Activated gamma-delta T cell (primary cell): ENCODE data around the gene TRAPPC5.

Source experiments
- DNase-seq: peaks from one replicate; lab custom pipeline; 2025; lab: John Stamatoyannopoulos, UW

The TRAPPC5 gene

DNA sequence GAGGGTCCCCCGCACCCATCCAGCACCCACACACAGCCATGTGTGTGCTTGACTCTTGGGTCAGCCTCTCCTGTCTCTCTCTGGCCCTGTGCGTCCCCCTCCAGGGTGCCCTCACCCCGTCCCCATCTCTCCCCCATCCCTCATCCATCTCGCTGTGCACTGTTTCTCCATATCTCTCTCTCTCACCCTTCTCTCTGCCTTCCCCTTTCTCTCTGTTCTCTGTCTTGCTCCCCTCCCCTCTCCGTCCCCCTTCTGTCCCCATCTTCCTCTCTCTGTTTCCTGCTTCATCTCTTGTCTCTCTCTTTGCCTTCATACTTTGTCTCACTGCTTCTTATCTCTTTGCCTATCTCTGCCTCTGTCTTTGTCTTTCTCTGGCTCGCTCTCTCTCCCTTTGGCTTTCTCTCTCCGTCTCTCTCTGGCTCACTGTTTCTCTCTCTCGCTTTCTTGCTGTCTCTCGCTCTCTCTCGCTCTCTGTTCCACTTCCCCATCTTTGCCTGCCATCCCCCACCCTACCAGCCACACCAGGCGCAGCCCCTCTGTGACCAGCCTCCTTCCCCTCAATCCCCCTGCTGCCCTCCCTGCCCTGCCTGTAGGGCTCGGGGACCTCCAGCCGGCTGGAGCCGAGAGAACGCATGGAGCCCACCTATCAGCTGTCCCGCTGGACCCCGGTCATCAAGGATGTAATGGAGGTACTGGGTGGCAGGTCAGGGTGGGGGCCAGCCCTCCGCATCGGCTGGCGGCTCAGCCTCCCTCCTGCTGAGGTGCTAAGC is 34.8 kb upstream of the TRAPPC5 start:
- no peak for DNase-seq

- no peak for DNase-seq
Measured at GRCh38 chr19:7646426-7646700, 34.3 kb upstream of the TRAPPC5 start.

GRCh38 chr19:7647156-7647555 is 33.5 kb upstream of the TRAPPC5 start:
- no peak for DNase-seq

DNA sequence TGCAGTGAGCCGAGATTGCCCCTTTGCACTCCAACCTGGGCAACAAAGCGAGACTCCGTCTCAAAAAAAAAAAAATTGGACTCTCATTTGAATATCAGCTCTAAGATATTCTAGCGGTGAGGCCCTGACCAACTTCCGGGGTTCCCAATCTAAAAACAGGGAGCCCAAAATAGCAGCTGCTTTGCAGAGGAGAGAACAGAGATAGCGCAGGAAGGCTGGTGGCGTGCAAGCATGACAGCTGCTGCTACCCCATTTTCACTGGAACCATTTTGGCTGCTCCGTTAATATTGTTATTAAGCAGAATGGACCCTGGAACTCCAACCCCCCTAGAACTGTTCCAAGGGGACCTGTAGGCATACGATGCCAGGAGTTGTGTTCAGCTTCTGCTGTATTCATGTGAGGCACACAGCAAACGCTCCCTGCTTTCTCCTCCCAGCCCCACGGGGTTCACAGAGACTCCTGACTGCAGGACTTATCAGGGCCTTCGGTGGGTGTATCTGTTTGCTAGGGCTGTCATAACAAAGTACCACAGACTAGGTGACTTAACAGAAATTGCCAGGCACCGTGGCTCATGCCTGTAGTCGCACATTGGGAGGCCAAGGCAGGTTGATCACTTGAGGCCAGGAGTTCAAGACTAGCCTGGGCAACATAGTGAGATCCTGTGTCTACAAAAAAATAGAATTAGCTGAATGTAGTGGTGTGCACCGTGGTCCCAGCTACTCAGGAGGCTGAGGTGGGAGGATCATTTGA is 32.2 kb upstream of the TRAPPC5 start:
- no peak for DNase-seq

- DNase-seq = no peak
Measured at GRCh38 chr19:7650148-7650547, 30.5 kb upstream of the TRAPPC5 start.

DNA sequence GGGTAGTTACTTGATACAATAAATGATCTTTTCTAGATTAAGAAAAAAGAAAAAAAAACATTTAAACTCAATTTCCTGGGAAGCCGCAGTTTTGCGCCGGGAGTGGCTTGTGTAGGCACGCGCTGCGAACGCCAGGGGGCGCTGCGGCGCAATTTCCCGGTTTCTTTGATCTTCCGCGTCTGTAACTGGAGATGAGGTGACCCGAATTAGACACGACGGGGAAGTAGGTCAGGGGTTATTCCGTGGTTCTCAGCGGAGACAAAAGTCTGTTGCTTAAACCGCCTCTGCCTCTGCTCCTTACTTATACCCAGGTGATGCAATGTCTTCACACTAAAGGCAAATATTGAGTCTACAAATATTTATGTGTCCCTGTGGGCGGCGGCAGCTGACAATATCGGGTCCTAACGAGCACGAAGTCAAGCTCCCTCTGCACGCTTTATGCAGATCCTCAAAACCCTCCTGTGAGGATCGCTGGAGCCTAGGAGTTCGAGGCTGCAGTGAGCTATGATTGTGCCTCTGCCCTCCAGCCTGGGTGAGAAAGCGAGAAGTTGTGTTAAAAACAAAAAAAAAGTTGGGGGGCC is 28.5 kb upstream of the TRAPPC5 start:
- peak; percentile 74 for DNase-seq

- DNase-seq = no peak
Measured at GRCh38 chr19:7654401-7654800, 26.2 kb upstream of the TRAPPC5 start.

GRCh38 chr19:7655581-7655980 is 25.1 kb upstream of the TRAPPC5 start:
- no peak for DNase-seq

DNA sequence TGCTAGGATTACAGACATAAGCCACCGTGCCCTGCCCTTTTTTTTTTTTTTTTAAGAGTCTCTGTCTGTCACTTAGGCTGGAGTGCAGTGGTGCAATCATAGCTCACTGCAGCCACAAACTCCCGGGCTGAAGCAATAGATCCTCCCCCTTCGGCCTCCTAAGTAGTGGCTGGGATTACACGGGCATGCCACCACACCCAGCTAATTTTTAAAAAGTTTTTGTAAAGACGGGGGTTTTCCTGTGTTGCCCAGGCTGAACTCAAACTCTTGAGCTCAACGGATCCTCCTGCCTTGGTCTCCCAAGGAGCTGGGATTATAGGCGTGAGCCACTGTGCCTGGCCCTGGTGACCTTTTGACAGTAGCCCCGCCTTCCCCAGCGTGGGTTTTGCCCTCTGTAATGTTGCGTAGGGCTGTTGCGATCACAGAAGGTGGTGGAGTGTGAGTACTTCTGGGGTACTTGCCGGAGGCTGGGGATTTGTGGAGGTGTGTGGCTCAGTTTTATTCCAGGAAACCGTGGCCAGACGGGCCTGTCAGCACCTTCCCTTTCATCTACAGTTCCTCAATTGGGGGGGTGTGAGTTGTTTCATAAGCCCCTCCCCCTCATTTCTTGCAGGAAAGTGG is 23.4 kb upstream of the TRAPPC5 start:
- DNase-seq = no peak

GRCh38 chr19:7658219-7658686 is 22.4 kb upstream of the TRAPPC5 start:
- DNase-seq = no peak

DNA sequence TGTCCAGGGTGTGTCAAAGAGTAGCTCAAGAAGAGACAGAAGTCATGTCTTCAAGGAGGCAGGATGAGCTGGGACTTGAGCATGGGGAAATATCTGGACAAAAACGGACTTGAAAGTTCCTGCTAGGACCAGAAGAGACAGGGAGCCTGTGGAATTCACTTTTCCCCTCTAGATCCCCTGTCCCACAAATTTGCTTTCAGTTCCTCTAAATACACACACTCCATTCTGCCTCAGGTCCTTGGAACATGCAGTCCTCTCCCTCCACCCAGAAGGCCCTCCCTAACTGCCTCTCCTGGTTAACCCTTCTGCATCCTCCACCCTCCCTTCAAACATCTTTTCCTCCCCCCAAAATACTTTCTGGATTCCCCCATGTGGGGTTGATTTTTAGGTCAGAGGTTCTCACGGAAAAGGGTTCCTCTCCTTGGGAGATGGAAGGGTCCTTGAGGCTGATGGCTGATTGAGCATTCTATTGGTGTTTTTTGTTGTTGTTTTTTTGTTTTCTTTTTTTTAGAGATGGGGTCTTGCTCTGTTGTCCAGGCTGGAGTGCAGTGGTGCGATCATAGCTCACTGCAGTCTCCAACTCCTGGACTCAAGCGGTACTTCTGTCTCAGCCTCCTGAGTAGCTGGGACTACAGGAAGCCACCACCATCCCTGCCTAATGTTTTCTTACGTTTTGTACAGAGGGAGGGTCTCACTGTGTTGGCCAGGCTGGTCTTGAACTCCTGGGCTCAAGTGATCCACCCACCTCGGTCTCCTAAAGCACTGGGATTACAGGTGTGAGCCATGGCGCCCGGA is 18.7 kb upstream of the TRAPPC5 start:
- DNase-seq = no peak

DNA sequence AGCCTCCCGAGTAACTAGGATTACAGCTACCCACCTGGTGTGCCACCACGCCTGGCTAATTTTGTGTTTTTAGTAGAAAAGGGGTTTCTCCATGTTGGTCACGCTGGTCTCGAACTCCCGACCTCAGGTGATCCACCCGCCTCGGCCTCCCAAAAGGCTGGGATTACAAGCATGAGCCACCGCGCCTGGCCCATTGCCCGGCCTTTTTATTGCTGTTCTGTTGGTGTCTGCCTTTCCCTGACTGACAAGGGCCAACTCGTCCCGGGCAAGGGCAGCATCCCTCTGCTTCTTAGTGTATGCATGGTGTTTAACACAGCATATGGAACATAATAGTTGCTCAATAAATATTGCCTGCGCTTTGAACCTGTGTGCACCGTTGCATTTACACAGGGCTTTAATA is 18.0 kb upstream of the TRAPPC5 start:
- DNase-seq = no peak

- DNase-seq = no peak
Measured at GRCh38 chr19:7663706-7664105, 16.9 kb upstream of the TRAPPC5 start.

- DNase-seq = no peak
Measured at GRCh38 chr19:7665076-7665475, 15.6 kb upstream of the TRAPPC5 start.

- no peak for DNase-seq
Measured at GRCh38 chr19:7668842-7669241, 11.8 kb upstream of the TRAPPC5 start, which contains the start of gene RETN. Gene RETN (plus strand): TSS chr19:7669049. CDS start chr19:7669327, 278 bp downstream.

DNA sequence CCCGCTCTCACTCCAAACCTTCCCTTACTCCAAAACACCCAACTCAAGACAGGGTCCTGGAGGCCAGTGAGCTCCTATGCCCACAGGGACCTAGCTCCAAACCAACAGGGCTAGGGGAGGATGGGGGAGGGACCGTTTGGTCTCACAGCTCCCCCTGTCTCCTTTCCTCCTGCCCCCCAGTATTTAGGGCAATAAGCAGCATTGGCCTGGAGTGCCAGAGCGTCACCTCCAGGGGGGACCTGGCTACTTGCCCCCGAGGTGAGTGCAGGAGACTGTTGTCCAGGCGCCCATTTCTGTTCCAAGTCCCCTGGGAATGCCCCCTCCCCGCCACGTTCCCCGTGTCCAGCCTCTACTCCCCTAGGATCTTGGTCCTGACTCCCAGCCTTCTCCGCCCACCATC is 11.0 kb upstream of the TRAPPC5 start:
- no peak for DNase-seq

GRCh38 chr19:7670150-7670783 is 10.4 kb upstream of the TRAPPC5 start:
- no peak for DNase-seq

- DNase-seq = no peak
Measured at GRCh38 chr19:7670790-7671189, 9.8 kb upstream of the TRAPPC5 start.

- no peak for DNase-seq
Measured at GRCh38 chr19:7672522-7672921, 8.1 kb upstream of the TRAPPC5 start.

DNA sequence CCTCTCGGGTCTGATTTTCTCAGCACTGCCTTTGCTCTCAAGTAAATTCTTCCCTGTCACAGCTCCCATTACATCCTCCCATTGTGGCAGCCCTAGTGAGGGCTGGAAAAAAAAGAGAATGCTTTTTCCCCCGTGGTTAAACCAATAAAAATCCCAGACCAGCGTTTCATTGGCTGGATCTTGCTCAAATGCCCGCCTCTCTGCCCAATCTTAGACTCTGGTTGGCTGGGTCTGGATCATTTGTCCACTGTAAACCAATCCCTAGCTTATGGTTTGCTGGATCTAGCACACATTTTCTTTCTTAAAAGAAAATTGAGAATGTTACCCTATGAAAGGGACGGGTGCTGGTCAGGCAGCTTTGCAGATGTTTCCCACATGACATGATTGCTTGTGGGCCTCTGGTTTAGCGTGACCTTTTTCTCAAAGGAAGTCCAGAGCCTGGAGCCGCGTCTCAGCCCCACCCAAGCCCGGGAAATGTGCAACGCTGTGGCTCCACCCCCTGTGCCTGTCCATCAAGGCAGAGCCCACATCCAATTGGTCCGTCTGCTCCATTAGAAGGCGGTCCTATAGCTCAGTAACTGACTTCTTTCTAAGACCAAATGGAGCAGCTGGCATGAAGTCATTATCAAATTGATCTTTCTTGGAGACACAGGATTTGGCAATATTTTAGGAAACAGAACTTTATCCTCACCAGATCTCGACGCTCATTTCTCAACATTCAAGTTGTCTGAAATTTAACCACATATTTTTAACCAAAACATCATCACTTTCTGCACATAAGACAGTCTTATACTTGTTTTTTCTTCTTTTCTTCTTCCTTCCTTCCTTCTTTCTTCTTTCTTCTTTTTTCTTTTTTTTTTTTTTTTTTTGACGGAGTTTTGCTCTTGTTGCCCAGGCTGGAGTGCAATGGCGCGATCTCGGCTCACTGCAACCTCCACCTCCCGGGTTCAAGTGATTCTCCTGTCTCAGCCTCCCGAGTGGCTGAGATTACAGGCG is 6.3 kb upstream of the TRAPPC5 start:
- DNase-seq = no peak
